Astrocyte (in vitro differentiated cells and primary cell): ENCODE measurements around the gene NUP93. TPM values are rescaled to one million over a fixed set of nuclear protein-coding genes. Genes with fewer than 3 reads are reported as not detected.

Experiments used
- DNase-seq: peaks from one replicate; pipeline ENCODE4 v3.0.0-alpha.2; 2010; ENCODE audit warnings: low read depth
- FAIRE-seq: peaks from 2 replicates; lab custom pipeline; 2011; peaks lifted over from hg19 to GRCh38; lab: Jason Lieb, UNC
- H2AFZ ChIP-seq: 2 replicates; pipeline ENCODE4 v1.6.0; 2012; ENCODE audit warnings: low read depth, low read length, inconsistent platforms
- H3K27ac ChIP-seq: 2 replicates; pipeline ENCODE4 v1.5.1; 2011; ENCODE audit warnings: low read depth, low read length, inconsistent platforms
- H3K27me3 ChIP-seq: 2 replicates; pipeline ENCODE4 v1.6.0; 2011; ENCODE audit warnings: low read length, inconsistent platforms; ENCODE audit not compliant: insufficient read depth
- H3K36me3 ChIP-seq: 2 replicates; pipeline ENCODE4 v1.5.1; 2011; ENCODE audit warnings: low read length, inconsistent platforms; ENCODE audit not compliant: insufficient read depth
- H3K4me1 ChIP-seq: 2 replicates; pipeline ENCODE4 v1.5.1; 2011; ENCODE audit warnings: low read length, inconsistent platforms; ENCODE audit not compliant: insufficient read depth
- H3K4me2 ChIP-seq: 2 replicates; pipeline ENCODE4 v1.6.0; 2012; ENCODE audit warnings: low read length, inconsistent platforms
- H3K4me3 ChIP-seq: 2 replicates; pipeline ENCODE4 v1.5.1; 2011; ENCODE audit warnings: low read depth, mild to moderate bottlenecking, low read length, inconsistent platforms; ENCODE audit not compliant: insufficient read depth
- H3K79me2 ChIP-seq: 2 replicates; pipeline ENCODE4 v1.6.0; 2012; ENCODE audit warnings: mild to moderate bottlenecking, low read length, inconsistent platforms; ENCODE audit not compliant: insufficient read depth
- H3K9ac ChIP-seq: 2 replicates; pipeline ENCODE4 v1.6.0; 2012; ENCODE audit warnings: mild to moderate bottlenecking, low read length, inconsistent platforms
- H3K9me3 ChIP-seq: 2 replicates; pipeline ENCODE4 v1.5.1; 2012; ENCODE audit warnings: low read depth, mild to moderate bottlenecking, low read length, inconsistent platforms; ENCODE audit not compliant: insufficient read depth
- H4K20me1 ChIP-seq: 2 replicates; pipeline ENCODE4 v1.6.0; 2012; ENCODE audit warnings: low read length, inconsistent platforms; ENCODE audit not compliant: insufficient read depth
- H3K27ac Mint-ChIP-seq: one replicate; pipeline ENCODE4 v1.8.0; 2021; ENCODE audit warnings: mild to moderate bottlenecking, mixed read lengths; ENCODE audit not compliant: unreplicated experiment
- H3K27me3 Mint-ChIP-seq: one replicate; pipeline ENCODE4 v1.8.0; 2021; ENCODE audit warnings: low read depth, mixed read lengths; ENCODE audit not compliant: unreplicated experiment
- H3K36me3 Mint-ChIP-seq: one replicate; pipeline ENCODE4 v1.8.0; 2021; ENCODE audit warnings: low read depth, mixed read lengths; ENCODE audit not compliant: unreplicated experiment
- H3K4me1 Mint-ChIP-seq: one replicate; pipeline ENCODE4 v1.8.0; 2021; ENCODE audit warnings: low read depth, mixed read lengths; ENCODE audit not compliant: unreplicated experiment
- H3K4me3 Mint-ChIP-seq: one replicate; pipeline ENCODE4 v1.8.0; 2021; ENCODE audit warnings: mild to moderate bottlenecking, moderate library complexity, mixed read lengths; ENCODE audit not compliant: unreplicated experiment
- H3K9me3 Mint-ChIP-seq: one replicate; pipeline ENCODE4 v1.8.0; 2021; ENCODE audit warnings: mild to moderate bottlenecking, mixed read lengths; ENCODE audit not compliant: unreplicated experiment
- CTCF ChIP-seq: IDR thresholded peaks from 2 replicates; pipeline ENCODE4 v1.5.1; 2011; ENCODE audit warnings: low read depth, mild to moderate bottlenecking, inconsistent platforms, low read length, moderate library complexity; ENCODE audit not compliant: insufficient read depth
- EZH2 ChIP-seq: IDR thresholded peaks from 2 replicates; pipeline ENCODE4 v1.6.1; 2012; ENCODE audit warnings: mild to moderate bottlenecking, low read length, inconsistent platforms; ENCODE audit not compliant: insufficient read depth
- total RNA-seq: library from RNA; stranded (reverse); gene quantifications from 2 replicates; pipeline ENCODE4 v1.2.1, GENCODE V29; 2021

Gene NUP93
- total RNA-seq, 1 donor from 2014 or later: 89.3 TPM

DNA sequence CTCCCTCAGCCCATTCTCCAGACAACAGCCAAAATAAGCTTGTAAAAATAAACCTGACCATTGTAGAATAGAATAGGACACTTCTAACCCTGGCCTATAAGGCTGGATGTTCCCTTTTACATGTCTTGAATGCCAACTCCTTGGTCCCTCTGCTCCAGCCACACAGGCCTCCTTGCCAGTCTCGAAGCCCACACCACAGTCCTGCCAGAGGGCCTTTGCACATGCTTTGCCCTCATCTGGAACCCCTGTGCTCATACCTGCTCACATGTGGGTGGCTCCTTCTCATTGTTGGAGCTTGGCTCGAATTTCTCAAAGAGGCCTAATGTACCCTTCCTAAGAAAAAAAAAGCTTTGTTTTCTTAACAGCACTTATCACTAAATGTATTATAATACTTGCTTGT, 129.7 kb downstream of the NUP93 start:
- Mint-ChIP-seq H3K27ac (no peak overlapping the region), H3K4me1 (peaks cover 11% of the 10 kb centered on the region), H3K36me3 (no peaks in the 10 kb centered on the region), H3K27me3 (peaks cover 9% of the 10 kb centered on the region), H3K9me3 (peaks cover 7% of the 10 kb centered on the region), H3K4me3 (no peak overlapping the region)
- Histone ChIP-seq H2AFZ (no peak overlapping the region), H3K79me2 (no peaks in the 10 kb centered on the region), H3K27me3 (no peaks in the 10 kb centered on the region), H3K4me1 (peaks cover 4% of the 10 kb centered on the region), H3K9me3 (no peaks in the 10 kb centered on the region), H3K4me3 (no peak overlapping the region), H3K4me2 (no peak overlapping the region), H3K9ac (no peak overlapping the region), H3K36me3 (no peaks in the 10 kb centered on the region), H3K27ac (no peak overlapping the region), H4K20me1 (no peaks in the 10 kb centered on the region)
- no peak for DNase-seq
- no peak for TF ChIP-seq EZH2
- TF ChIP-seq CTCF: no peak
- no peak for FAIRE-seq

DNA sequence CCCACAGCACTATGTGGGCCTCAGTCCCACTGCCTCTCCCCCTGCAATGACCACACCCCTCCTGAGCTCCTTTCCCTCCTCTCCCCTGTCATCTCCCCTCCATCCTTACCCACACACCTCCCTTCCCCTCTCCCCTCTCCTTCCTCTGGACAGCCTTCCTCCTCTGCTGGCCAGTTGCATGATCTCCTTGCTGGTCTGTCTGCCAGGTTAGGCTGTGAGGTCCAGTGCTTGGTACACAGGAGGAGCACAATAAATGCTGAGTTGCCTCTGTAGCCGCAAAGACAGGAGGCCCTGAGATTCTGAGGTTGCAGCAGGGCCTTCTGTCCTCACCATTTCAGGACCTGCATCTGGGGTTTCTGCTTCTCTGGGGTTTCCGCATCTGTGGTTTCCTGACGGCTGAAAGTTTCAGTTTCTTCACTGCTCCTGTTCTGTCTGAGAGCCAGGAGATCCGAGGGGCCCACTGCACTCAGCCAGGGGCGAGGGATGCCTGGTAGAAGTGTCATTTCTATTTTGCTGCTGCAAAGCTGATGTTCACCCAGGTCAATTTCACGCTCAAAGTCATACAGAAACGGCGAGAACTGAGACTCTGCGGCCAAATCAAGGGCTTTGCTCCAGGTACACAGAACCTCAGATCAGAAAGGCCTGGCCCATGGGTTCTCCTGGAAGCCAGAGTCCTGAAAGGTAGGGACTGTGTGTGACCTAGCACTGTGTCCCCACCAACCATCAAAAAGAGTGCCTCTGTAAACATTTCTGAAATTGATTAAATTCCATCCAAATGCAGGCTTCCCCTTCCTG, 130.5 kb downstream of the NUP93 start:
- H3K27me3 Mint-ChIP-seq: peaks cover 9% of the 10 kb centered on the region
- Histone ChIP-seq H3K9ac (no peak overlapping the region), H3K4me2 (no peak overlapping the region), H3K79me2 (no peaks in the 10 kb centered on the region), H3K36me3 (no peaks in the 10 kb centered on the region), H3K27ac (no peak overlapping the region), H3K9me3 (no peaks in the 10 kb centered on the region), H3K4me3 (no peak overlapping the region), H3K27me3 (no peaks in the 10 kb centered on the region), H2AFZ (peak overlapping the region; percentile 32), H4K20me1 (no peaks in the 10 kb centered on the region), H3K4me1 (peaks cover 4% of the 10 kb centered on the region)
- FAIRE-seq (no peak), DNase-seq (no peak)
- peaks cover 11% of the 10 kb centered on the region for H3K4me1 Mint-ChIP-seq
- TF ChIP-seq CTCF (no peak), EZH2 (no peak)
- peaks cover 7% of the 10 kb centered on the region for H3K9me3 Mint-ChIP-seq
- peak overlapping the region; percentile 51 for H3K27ac Mint-ChIP-seq
- no peak overlapping the region for H3K4me3 Mint-ChIP-seq
- no peaks in the 10 kb centered on the region for H3K36me3 Mint-ChIP-seq

DNA sequence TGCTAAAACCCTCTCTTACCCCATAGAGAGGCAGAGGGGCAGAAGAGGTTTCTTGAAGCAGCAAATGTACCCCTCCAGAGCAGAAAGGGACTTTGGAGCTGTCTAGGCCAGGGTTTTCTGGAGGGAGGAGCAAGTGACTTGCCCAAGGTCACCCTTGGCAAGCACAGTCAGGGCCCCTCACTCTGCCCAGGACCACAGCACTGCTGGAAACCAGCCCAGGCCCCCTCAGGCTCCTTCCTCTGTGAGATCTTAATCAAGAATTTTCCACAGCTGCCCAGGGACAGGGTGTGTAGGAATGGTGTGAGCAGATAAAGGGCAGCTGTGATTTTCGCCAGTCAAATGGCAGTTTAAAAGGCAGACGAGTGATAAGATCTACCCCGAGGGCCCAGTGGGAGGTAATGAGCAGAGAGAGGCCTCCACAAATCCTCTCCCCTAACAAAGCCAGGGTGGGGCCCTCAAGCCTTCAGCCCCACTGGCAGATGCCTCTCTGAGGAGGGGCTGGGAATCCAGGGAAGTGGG, 131.2 kb downstream of the NUP93 start:
- H3K27ac ChIP-seq: no peak overlapping the region
- no peaks in the 10 kb centered on the region for H3K79me2 ChIP-seq
- FAIRE-seq (no peak), DNase-seq (no peak)
- no peak overlapping the region for H3K4me3 ChIP-seq
- TF ChIP-seq CTCF: no peak
- no peak for TF ChIP-seq EZH2
- Mint-ChIP-seq H3K27ac (peak overlapping the region; percentile 51), H3K27me3 (peaks cover 4% of the 10 kb centered on the region), H3K36me3 (no peaks in the 10 kb centered on the region), H3K4me1 (peaks cover 11% of the 10 kb centered on the region), H3K4me3 (no peak overlapping the region), H3K9me3 (peaks cover 5% of the 10 kb centered on the region)
- H4K20me1 ChIP-seq: no peaks in the 10 kb centered on the region
- H3K27me3 ChIP-seq: no peaks in the 10 kb centered on the region
- H3K9me3 ChIP-seq: no peaks in the 10 kb centered on the region
- H3K4me1 ChIP-seq: peaks cover 4% of the 10 kb centered on the region
- no peak overlapping the region for H2AFZ ChIP-seq
- H3K9ac ChIP-seq: no peak overlapping the region
- no peaks in the 10 kb centered on the region for H3K36me3 ChIP-seq
- no peak overlapping the region for H3K4me2 ChIP-seq
